K562 treated with DMSO at 1 percent for 12 hours (cell line): ENCODE data around the gene LYRM2. TPM values are rescaled to one million over a fixed set of nuclear protein-coding genes. Genes with fewer than 3 reads are reported as not detected.

ENCODE experiments used
- total RNA-seq: library from RNA; unstranded; fragments of 300-600 nt; gene quantifications from 2 replicates; pipeline ENCODE4 v1.2.3, GENCODE V29; 2022; ENCODE audit not compliant: insufficient read depth

The LYRM2 gene
- total RNA-seq = 15.7 and 31.3 TPM in 2 replicates

GRCh38 chr6:89638320-89639195 is at the start of gene LYRM2:
TSS of gene LYRM2 (minus strand) at chr6:89638747. CDS start at chr6:89638716, 31 bp downstream.

Other genes with a start within 250 kb of the LYRM2 start
- gene RRAGD, start 226.5 kb downstream of the LYRM2 start, total RNA-seq = 0.27 TPM in 1 of 2 replicates, not detected in the other
- gene ANKRD6, start 205.6 kb downstream of the LYRM2 start, total RNA-seq = 0.32 TPM in 1 of 2 replicates, not detected in the other
- gene MDN1, start 181.0 kb upstream of the LYRM2 start, total RNA-seq = 2.9 and 6.7 TPM in 2 replicates
- gene CASP8AP2, start 191.1 kb upstream of the LYRM2 start, total RNA-seq = 2.4 and 13.9 TPM in 2 replicates